Type B pancreatic cell (in vitro differentiated cells): ENCODE results near the gene JAZF1. TPM values are rescaled to one million over a fixed set of nuclear protein-coding genes. Genes with fewer than 3 reads are reported as not detected.

Experiments
- DNase-seq: peaks from one replicate; pipeline ENCODE4 v3.0.0; 2021; ENCODE audit warnings: mixed read lengths; ENCODE audit not compliant: unreplicated experiment; ENCODE audit errors: extremely low spot score
- H3K27ac Mint-ChIP-seq: 2 replicates; pipeline ENCODE4 v1.8.0; 2021; ENCODE audit warnings: mild to moderate bottlenecking, mixed read lengths
- H3K27me3 Mint-ChIP-seq: 2 replicates; pipeline ENCODE4 v1.8.0; 2021; ENCODE audit warnings: mixed read lengths
- H3K36me3 Mint-ChIP-seq: 2 replicates; pipeline ENCODE4 v1.8.0; 2021; ENCODE audit warnings: mixed read lengths
- H3K4me1 Mint-ChIP-seq: one replicate; pipeline ENCODE4 v1.8.0; 2021; ENCODE audit warnings: mixed read lengths; ENCODE audit not compliant: unreplicated experiment
- H3K4me3 Mint-ChIP-seq: 2 replicates; pipeline ENCODE4 v1.8.0; 2021; ENCODE audit warnings: mild to moderate bottlenecking, mixed read lengths
- H3K9me3 Mint-ChIP-seq: 2 replicates; pipeline ENCODE4 v1.8.0; 2021; ENCODE audit warnings: mixed read lengths
- total RNA-seq: library from RNA; stranded (reverse); gene quantifications from 2 replicates; pipeline ENCODE4 v1.2.1, GENCODE V29; 2021; ENCODE audit warnings: low replicate concordance
- TF ChIP-seq, protein P1 (sequence below): fragments of 200-600 bp; sonication (generic); conservative IDR thresholded peaks from 2 replicates; pipeline ENCODE4 v1.5.0; 2021; ENCODE audit warnings: antibody characterized with exemption, mild to moderate bottlenecking

Gene JAZF1
- total RNA-seq, 1 donor from 2014 or later = 4.9 TPM

DNA sequence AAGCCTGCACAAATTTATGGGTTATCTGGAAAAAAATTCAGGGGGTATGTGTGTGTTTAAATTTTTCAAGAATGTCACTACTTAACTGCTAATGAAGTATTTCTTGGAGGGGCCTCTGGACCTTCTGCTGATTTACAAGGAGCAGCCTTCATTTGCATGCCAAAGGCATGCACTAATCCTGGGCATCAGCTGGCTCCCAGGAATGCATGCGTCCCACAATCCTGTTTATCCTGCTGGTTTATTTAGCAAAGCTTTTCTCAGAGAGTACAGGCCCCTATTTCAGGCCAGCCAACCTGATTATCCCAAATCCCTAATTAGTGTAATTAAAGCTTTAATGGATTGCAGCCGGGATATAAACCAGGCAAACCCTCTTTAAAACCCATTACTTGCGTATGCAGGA is 270.3 kb downstream of the JAZF1 start:
- DNase-seq = no peak
- TF ChIP-seq, protein P1, sequence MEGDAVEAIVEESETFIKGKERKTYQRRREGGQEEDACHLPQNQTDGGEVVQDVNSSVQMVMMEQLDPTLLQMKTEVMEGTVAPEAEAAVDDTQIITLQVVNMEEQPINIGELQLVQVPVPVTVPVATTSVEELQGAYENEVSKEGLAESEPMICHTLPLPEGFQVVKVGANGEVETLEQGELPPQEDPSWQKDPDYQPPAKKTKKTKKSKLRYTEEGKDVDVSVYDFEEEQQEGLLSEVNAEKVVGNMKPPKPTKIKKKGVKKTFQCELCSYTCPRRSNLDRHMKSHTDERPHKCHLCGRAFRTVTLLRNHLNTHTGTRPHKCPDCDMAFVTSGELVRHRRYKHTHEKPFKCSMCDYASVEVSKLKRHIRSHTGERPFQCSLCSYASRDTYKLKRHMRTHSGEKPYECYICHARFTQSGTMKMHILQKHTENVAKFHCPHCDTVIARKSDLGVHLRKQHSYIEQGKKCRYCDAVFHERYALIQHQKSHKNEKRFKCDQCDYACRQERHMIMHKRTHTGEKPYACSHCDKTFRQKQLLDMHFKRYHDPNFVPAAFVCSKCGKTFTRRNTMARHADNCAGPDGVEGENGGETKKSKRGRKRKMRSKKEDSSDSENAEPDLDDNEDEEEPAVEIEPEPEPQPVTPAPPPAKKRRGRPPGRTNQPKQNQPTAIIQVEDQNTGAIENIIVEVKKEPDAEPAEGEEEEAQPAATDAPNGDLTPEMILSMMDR = no peak
- Mint-ChIP-seq H3K9me3 (no peaks in the 10 kb centered on the region), H3K4me1 (no peaks in the 10 kb centered on the region), H3K4me3 (no peak overlapping the region), H3K36me3 (no peaks in the 10 kb centered on the region), H3K27ac (no peak overlapping the region), H3K27me3 (no peaks in the 10 kb centered on the region)

DNA sequence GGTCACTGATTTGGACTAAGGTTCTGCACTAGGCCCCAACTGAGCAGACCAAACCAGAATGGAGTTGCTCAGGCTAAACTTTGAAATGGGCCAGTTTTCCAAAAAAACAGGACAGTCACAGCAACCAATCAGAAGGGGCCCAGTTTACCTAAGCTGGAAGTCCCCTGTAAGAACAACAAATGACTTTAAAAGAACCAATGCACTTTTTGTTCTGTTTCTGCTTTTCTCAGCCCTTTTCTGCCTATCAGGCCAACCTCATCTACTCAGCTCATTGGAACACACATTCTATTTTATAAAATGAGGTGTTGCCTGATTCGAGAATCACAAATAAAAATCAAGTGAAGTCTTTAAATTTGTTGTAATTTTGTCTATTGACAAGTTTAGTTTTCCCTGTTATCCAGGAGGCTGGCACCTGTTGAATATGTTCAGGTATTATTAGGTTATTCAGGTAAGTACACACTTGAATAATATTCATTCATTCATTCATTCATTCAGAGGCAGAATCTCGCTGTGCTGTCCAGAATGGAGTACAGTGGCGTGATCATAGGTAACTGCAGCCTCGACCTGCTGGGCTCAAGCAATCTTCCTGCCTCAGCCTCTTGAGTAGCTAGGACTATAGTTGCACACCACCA is 271.9 kb downstream of the JAZF1 start:
- Mint-ChIP-seq H3K9me3 (no peaks in the 10 kb centered on the region), H3K27ac (no peak overlapping the region), H3K4me3 (no peak overlapping the region), H3K27me3 (no peaks in the 10 kb centered on the region), H3K36me3 (no peaks in the 10 kb centered on the region), H3K4me1 (no peaks in the 10 kb centered on the region)
- DNase-seq = no peak
- TF ChIP-seq, protein P1 = no peak

DNA sequence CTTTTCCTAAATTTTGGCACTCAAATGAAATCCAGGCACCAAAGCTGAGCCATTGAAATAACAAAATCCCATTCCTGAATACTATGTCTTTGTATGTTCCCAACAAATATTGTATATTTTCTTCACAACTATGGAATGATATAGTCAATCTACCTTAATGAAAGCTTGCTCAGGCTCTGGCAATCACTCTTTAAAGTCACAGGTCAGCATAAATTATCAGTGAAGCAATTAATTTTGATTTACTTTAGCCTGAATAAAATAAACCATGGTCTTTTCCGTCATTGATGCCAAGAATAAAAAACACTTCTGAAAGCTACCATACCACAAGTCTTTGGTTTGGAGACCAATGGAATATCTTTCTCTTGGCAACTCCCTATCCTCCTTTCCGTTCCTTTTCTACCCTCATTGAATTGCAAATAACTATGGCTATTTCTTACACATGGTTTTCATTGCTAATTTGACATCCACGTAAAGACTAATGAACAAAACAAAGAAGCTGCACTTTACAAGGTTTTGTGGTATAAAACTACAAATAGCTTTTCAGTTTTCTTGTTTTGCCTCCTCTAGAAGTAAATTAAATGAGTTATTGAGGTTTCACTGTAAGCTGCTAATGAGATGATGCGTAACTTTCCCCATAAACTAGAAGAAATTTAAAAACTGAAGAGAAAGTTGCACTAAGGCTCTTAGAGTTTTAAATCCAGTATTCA is 274.1 kb downstream of the JAZF1 start:
- Mint-ChIP-seq H3K4me3 (no peak overlapping the region), H3K4me1 (no peaks in the 10 kb centered on the region), H3K27ac (no peak overlapping the region), H3K9me3 (no peaks in the 10 kb centered on the region), H3K36me3 (no peaks in the 10 kb centered on the region), H3K27me3 (no peaks in the 10 kb centered on the region)
- TF ChIP-seq, protein P1 = no peak
- no peak for DNase-seq

DNA sequence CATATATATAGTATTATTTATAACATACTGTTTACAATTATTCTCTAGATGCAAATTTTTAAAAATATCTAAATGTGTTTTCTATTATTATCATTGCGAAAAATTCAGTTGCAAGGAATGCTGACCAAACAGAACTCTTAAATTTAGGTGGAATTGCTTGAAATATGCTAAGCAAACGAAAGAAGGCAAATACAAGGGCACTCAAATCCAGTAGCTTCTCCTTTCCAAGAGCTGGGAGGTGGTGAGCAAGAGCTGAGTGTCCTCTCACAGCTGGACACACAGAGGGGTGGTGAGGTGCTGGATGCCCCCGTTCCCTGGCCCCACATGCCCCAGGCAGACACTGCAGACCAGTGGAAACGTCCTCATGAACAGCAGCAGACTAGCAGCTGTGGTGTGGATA is 274.6 kb downstream of the JAZF1 start:
- TF ChIP-seq, protein P1 = no peak
- Mint-ChIP-seq H3K9me3 (no peaks in the 10 kb centered on the region), H3K36me3 (no peaks in the 10 kb centered on the region), H3K27ac (no peak overlapping the region), H3K4me3 (no peak overlapping the region), H3K4me1 (no peaks in the 10 kb centered on the region), H3K27me3 (no peaks in the 10 kb centered on the region)
- DNase-seq = no peak

DNA sequence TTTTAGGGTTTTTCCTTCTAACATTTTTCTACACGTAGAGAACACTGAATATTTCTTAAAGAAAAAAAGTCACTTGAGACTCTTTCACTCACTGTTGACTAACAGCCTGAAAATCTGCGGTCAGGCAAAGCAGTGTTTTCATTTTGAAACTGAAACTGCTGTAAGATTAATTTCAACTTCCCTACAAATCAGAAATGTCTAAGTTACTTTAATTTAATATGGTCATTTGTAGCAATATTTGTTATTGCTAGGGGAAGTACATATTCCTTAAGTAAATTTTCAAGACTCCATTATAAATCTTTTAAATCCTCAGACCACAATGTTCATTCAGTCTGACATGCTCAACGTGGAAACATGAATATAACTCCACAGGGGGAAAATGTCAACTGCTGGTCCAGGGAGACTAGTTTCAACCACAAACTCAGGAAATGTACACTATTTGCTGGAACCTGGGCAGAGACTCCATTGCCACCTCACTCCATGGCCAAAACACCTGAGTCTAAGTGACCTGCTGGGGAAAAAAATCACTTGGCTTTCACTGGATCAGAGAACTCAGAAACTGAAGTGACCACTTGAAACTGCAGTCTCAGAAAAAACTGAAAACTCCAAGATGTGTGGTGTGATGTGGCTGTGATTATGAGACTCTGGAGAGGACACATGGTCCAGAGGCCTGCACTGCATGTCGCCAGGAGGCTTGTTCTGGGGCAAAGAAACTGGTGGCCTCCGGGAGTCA is 279.4 kb downstream of the JAZF1 start:
- Mint-ChIP-seq H3K9me3 (no peaks in the 10 kb centered on the region), H3K27ac (no peak overlapping the region), H3K27me3 (no peaks in the 10 kb centered on the region), H3K4me3 (no peak overlapping the region), H3K36me3 (no peaks in the 10 kb centered on the region), H3K4me1 (peaks cover 10% of the 10 kb centered on the region)
- TF ChIP-seq, protein P1 = no peak
- DNase-seq = no peak
